Suprapubic skin (tissue), 4 donors: Measurements from ENCODE around the gene RAB39A. TPM values are rescaled to one million over a fixed set of nuclear protein-coding genes. Genes with fewer than 3 reads are reported as not detected.
"Not testable (repeated sequence)": the region's sequence is repeated elsewhere in the genome, so short reads cannot be mapped to it uniquely, and the experiment has no call there.

ENCODE experiments used
- DNase-seq, 2 donors: peaks; one replicate each; pipeline ENCODE4 v3.0.0-alpha.2; 2019; ENCODE audit warnings: low spot score in 2 of 2
- H3K27ac ChIP-seq: fragments of 200-600 bp; sonication (generic); one replicate; pipeline ENCODE4 v1.5.1; 2019
- H3K27me3 ChIP-seq: fragments of 200-600 bp; sonication (generic); one replicate; pipeline ENCODE4 v1.5.1; 2019
- H3K36me3 ChIP-seq: fragments of 200-600 bp; sonication (generic); one replicate; pipeline ENCODE4 v1.5.1; 2019
- H3K4me1 ChIP-seq: fragments of 200-600 bp; sonication (generic); one replicate; pipeline ENCODE4 v1.5.1; 2019
- H3K4me3 ChIP-seq: fragments of 200-600 bp; sonication (generic); one replicate; pipeline ENCODE4 v1.5.1; 2019; ENCODE audit warnings: mild to moderate bottlenecking
- H3K9me3 ChIP-seq: fragments of 200-600 bp; sonication (generic); one replicate; pipeline ENCODE4 v1.5.1; 2019
- CTCF ChIP-seq, 2 donors: fragments of 200-600 bp in 1 of 2; fragments of 450-650 bp in 1 of 2; sonication (generic) in 1 of 2; IDR thresholded peaks; one replicate each; pipeline ENCODE4 v1.5.1; 2016 to 2019; ENCODE audit warnings: antibody characterized with exemption in 2 of 2, mild to moderate bottlenecking in 1 of 2, moderate library complexity in 1 of 2
- EP300 ChIP-seq: sonication (generic); formaldehyde crosslinking; IDR thresholded peaks from one replicate; pipeline ENCODE4 v1.6.1; 2017; ENCODE audit warnings: antibody characterized with exemption
- POLR2A ChIP-seq, 2 donors: fragments of 450-650 bp; IDR thresholded peaks; one replicate each; pipeline ENCODE4 v1.6.1; 2017; ENCODE audit warnings: antibody characterized with exemption in 2 of 2, mild to moderate bottlenecking in 2 of 2, moderate library complexity in 2 of 2
- POLR2AphosphoS5 ChIP-seq, 3 donors: sonication (generic); formaldehyde crosslinking; IDR thresholded peaks; one replicate each; pipeline ENCODE4 v1.6.1; 2017; ENCODE audit warnings: antibody characterized with exemption in 3 of 3
- WGBS: methylation state at CpG from one replicate; pipeline ENCODE4 v1.1.5; 2018; 5-methylcytosine and 5-hydroxymethylcytosine counted together
- total RNA-seq, 4 donors: library from RNA; depleted of rRNA; stranded (reverse); fragments of >200 nt; gene quantifications; one replicate each; pipeline ENCODE4 v1.1.0, GENCODE V29; 2016

RAB39A gene
- total RNA-seq, 4 donors from 2014 or later = 0.34 TPM; not detected in 3

GRCh38 chr11:107928767-107929507 lies 689 bp downstream of the RAB39A start:
- peaks cover 14% of the 10 kb centered on the region for H3K4me1 ChIP-seq
- TF ChIP-seq CTCF (IDR thresholded peaks at IDR 0.05) = no peak
- no peak for TF ChIP-seq POLR2AphosphoS5 (IDR thresholded peaks at IDR 0.05)
- TF ChIP-seq EP300 = no peak
- TF ChIP-seq POLR2A (IDR thresholded peaks at IDR 0.05) = no peak
- 3% methylated on average over 27 of the region's 41 CpGs for WGBS
- DNase-seq = no peak
- H3K4me3 ChIP-seq = peak overlapping the region; percentile 55
- no peaks in the 10 kb centered on the region for H3K9me3 ChIP-seq
- no peak overlapping the region for H3K27ac ChIP-seq
- no peaks in the 10 kb centered on the region for H3K36me3 ChIP-seq
- H3K27me3 ChIP-seq = peaks cover 25% of the 10 kb centered on the region

GRCh38 chr11:107929611-107930200 lies 1.5 kb downstream of the RAB39A start:
- peaks cover 25% of the 10 kb centered on the region for H3K27me3 ChIP-seq
- TF ChIP-seq CTCF (IDR thresholded peaks at IDR 0.05) (no peak), POLR2A (IDR thresholded peaks at IDR 0.05) (no peak), POLR2AphosphoS5 (IDR thresholded peaks at IDR 0.05) (no peak), EP300 (no peak)
- no peaks in the 10 kb centered on the region for H3K9me3 ChIP-seq
- DNase-seq = no peak
- WGBS = 38% methylated on average over 10 of the region's 10 CpGs
- no peaks in the 10 kb centered on the region for H3K36me3 ChIP-seq
- no peak overlapping the region for H3K27ac ChIP-seq
- H3K4me3 ChIP-seq = peak overlapping the region; percentile 55
- peaks cover 14% of the 10 kb centered on the region for H3K4me1 ChIP-seq

GRCh38 chr11:107931206-107931605 lies 3.0 kb downstream of the RAB39A start:
- TF ChIP-seq EP300 (no peak), CTCF (IDR thresholded peaks at IDR 0.05) (no peak), POLR2A (IDR thresholded peaks at IDR 0.05) (no peak)
- peaks cover 14% of the 10 kb centered on the region for H3K4me1 ChIP-seq
- H3K27ac ChIP-seq = no peak overlapping the region
- H3K4me3 ChIP-seq = no peak overlapping the region
- WGBS = 81% methylated on average over 7 of the region's 7 CpGs
- peaks cover 25% of the 10 kb centered on the region for H3K27me3 ChIP-seq
- H3K9me3 ChIP-seq = no peaks in the 10 kb centered on the region
- no peak for DNase-seq
- H3K36me3 ChIP-seq = no peaks in the 10 kb centered on the region

GRCh38 chr11:107947904-107948303 lies 19.7 kb downstream of the RAB39A start:
- 75% methylated on average over 4 of the region's 4 CpGs for WGBS
- TF ChIP-seq POLR2A (IDR thresholded peaks at IDR 0.05) (no peak), CTCF (IDR thresholded peaks at IDR 0.05) (no peak), EP300 (no peak), POLR2AphosphoS5 (IDR thresholded peaks at IDR 0.05) (no peak)
- no peaks in the 10 kb centered on the region for H3K9me3 ChIP-seq
- no peak overlapping the region for H3K27ac ChIP-seq
- no peak for DNase-seq
- no peaks in the 10 kb centered on the region for H3K4me1 ChIP-seq
- no peaks in the 10 kb centered on the region for H3K36me3 ChIP-seq
- H3K27me3 ChIP-seq = no peaks in the 10 kb centered on the region
- H3K4me3 ChIP-seq = no peak overlapping the region

- H3K27ac ChIP-seq, H3K36me3 ChIP-seq, H3K27me3 ChIP-seq, H3K4me1 ChIP-seq, H3K4me3 ChIP-seq, H3K9me3 ChIP-seq, DNase-seq: not testable (repeated sequence)
- 82% methylated on average over 12 of the region's 12 CpGs for WGBS
Observed at GRCh38 chr11:107948328-107948727, 20.1 kb downstream of the RAB39A start.
